ENCODE measurements around the gene HMX3.

Gene HMX3

GRCh38 chr10:123109466-123109865 lies 26.3 kb upstream of the HMX3 start:
- Histone ChIP-seq H3K4me1 (ENCODE audit: control insufficient read depth, insufficient read depth, low read length) (no peaks in the 10 kb centered on the region), H3K4me3 (ENCODE audit: low read length) (no peak overlapping the region), H3K27ac (ENCODE audit: low read depth, low read length) (no peak overlapping the region), H3K9ac (ENCODE audit: low read length) (no peak overlapping the region), H3K36me3 (ENCODE audit: control insufficient read depth, insufficient read depth, low read length) (no peaks in the 10 kb centered on the region), H3K27me3 (ENCODE audit: control insufficient read depth, insufficient read depth, low read length) (peaks cover 3% of the 10 kb centered on the region)

DNA sequence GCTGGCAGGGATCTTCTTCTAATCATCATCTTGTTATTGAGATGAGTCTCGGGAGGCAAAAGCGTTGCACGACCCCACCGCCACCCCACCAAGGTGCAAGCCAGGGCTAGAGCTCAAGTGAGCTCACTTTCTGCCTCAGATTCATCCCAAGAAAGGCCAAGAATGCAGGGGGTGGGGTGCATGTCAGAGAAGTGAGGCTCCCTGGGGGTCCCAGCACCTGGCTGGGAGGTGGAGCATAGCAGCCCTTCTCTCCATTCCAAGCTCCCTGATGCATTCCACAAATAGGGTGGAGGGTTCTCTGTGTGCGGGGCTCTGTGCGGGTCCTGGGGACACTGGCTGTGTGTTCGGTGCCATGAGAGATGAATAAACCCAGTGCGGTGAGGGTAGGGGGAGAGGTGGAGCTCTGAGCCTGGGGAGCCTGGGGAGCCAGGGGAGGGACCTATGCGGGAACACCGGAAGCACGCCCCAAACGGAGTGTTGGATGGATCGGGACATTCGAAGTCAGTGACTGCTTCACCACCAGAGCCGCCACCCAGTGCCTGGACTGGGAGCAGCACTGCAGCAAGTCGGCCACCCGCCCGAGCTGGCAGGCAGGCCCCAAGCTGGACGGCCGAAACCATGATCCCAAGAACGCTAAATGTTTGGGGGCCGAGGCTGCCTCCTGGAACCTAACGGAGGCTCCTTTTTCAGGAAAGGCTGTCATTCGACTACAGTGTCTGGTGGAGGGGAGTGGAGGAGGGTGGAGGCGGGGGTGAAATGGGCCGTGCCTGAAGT lies 17.9 kb upstream of the HMX3 start:
- Histone ChIP-seq H3K36me3 (ENCODE audit: control insufficient read depth, insufficient read depth, low read length) (no peaks in the 10 kb centered on the region), H3K9ac (ENCODE audit: low read length) (no peak overlapping the region), H3K27me3 (ENCODE audit: control insufficient read depth, insufficient read depth, low read length) (peaks cover 5% of the 10 kb centered on the region), H3K4me1 (ENCODE audit: control insufficient read depth, insufficient read depth, low read length) (no peaks in the 10 kb centered on the region), H3K27ac (ENCODE audit: low read depth, low read length) (no peak overlapping the region), H3K4me3 (ENCODE audit: low read length) (no peak overlapping the region)

GRCh38 chr10:123119081-123119480 lies 16.7 kb upstream of the HMX3 start:
- no peak overlapping the region for H3K9ac ChIP-seq (ENCODE audit: low read length)
- H3K4me1 ChIP-seq (ENCODE audit: control insufficient read depth, insufficient read depth, low read length), result no peaks in the 10 kb centered on the region
- no peak overlapping the region for H3K4me3 ChIP-seq (ENCODE audit: low read length)
- H3K36me3 ChIP-seq (ENCODE audit: control insufficient read depth, insufficient read depth, low read length), result no peaks in the 10 kb centered on the region
- H3K27me3 ChIP-seq (ENCODE audit: control insufficient read depth, insufficient read depth, low read length), result peaks cover 5% of the 10 kb centered on the region
- H3K27ac ChIP-seq (ENCODE audit: low read depth, low read length), result no peak overlapping the region

GRCh38 chr10:123126246-123126645 lies 9.5 kb upstream of the HMX3 start:
- Histone ChIP-seq H3K27ac (ENCODE audit: low read depth, low read length) (no peak overlapping the region), H3K9ac (ENCODE audit: low read length) (no peak overlapping the region), H3K4me1 (ENCODE audit: control insufficient read depth, insufficient read depth, low read length) (no peaks in the 10 kb centered on the region), H3K36me3 (ENCODE audit: control insufficient read depth, insufficient read depth, low read length) (no peaks in the 10 kb centered on the region), H3K4me3 (ENCODE audit: low read length) (no peak overlapping the region), H3K27me3 (ENCODE audit: control insufficient read depth, insufficient read depth, low read length) (peaks cover 15% of the 10 kb centered on the region)

GRCh38 chr10:123129618-123130271 lies 6.0 kb upstream of the HMX3 start:
- Histone ChIP-seq H3K27me3 (ENCODE audit: control insufficient read depth, insufficient read depth, low read length) (peaks cover 38% of the 10 kb centered on the region), H3K36me3 (ENCODE audit: control insufficient read depth, insufficient read depth, low read length) (no peaks in the 10 kb centered on the region), H3K4me3 (ENCODE audit: low read length) (no peak overlapping the region), H3K9ac (ENCODE audit: low read length) (no peak overlapping the region), H3K4me1 (ENCODE audit: control insufficient read depth, insufficient read depth, low read length) (peaks cover 7% of the 10 kb centered on the region), H3K27ac (ENCODE audit: low read depth, low read length) (no peak overlapping the region)

GRCh38 chr10:123132576-123133477 lies 2.9 kb upstream of the HMX3 start:
- Histone ChIP-seq H3K36me3 (ENCODE audit: control insufficient read depth, insufficient read depth, low read length) (no peaks in the 10 kb centered on the region), H3K4me1 (ENCODE audit: control insufficient read depth, insufficient read depth, low read length) (peaks cover 7% of the 10 kb centered on the region), H3K9ac (ENCODE audit: low read length) (no peak overlapping the region), H3K27ac (ENCODE audit: low read depth, low read length) (no peak overlapping the region), H3K27me3 (ENCODE audit: control insufficient read depth, insufficient read depth, low read length) (peaks cover 56% of the 10 kb centered on the region), H3K4me3 (ENCODE audit: low read length) (peak overlapping the region; percentile 26)

- H3K27me3 ChIP-seq (ENCODE audit: control insufficient read depth, insufficient read depth, low read length), result peaks cover 61% of the 10 kb centered on the region
Measured at GRCh38 chr10:123133541-123134342, 2.0 kb upstream of the HMX3 start.

DNA sequence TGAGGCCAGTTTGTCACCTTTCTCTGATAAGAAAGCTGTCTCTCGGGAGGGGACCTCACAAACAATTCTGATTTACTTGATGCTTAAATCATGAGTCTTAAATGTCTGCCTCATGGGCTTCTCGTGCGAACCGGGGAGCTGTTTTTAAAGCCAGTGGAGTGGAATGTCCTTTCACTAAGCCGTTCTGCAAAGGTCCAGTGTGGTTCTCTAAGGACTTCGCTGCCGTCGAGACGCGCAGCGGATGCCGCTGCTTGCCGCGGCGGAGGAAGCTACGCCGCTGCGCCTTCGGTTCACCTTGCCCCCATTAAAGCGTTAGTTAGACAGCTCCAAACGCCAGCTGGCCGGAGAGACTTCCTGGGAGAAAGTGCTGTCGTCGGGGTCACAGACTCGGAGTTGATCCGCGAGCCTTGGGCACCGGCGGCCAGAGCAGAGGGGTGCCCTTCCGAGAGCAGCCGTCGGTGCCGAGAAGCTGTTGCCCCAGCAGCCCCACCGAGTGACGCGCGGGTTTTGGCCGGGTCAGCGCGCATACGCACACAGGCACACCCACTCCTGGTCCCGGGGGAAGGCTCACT lies 1.3 kb upstream of the HMX3 start:
- H3K9ac ChIP-seq (ENCODE audit: low read length), result no peak overlapping the region
- no peak overlapping the region for H3K27ac ChIP-seq (ENCODE audit: low read depth, low read length)
- no peak overlapping the region for H3K4me3 ChIP-seq (ENCODE audit: low read length)
- H3K4me1 ChIP-seq (ENCODE audit: control insufficient read depth, insufficient read depth, low read length), result peaks cover 7% of the 10 kb centered on the region
- no peaks in the 10 kb centered on the region for H3K36me3 ChIP-seq (ENCODE audit: control insufficient read depth, insufficient read depth, low read length)
- peaks cover 63% of the 10 kb centered on the region for H3K27me3 ChIP-seq (ENCODE audit: control insufficient read depth, insufficient read depth, low read length)

More at GRCh38 chr10:123133541-123134342, 2.0 kb upstream of the HMX3 start:
- Histone ChIP-seq H3K36me3 (ENCODE audit: control insufficient read depth, insufficient read depth, low read length) (no peaks in the 10 kb centered on the region), H3K27ac (ENCODE audit: low read depth, low read length) (no peak overlapping the region), H3K4me1 (ENCODE audit: control insufficient read depth, insufficient read depth, low read length) (peaks cover 7% of the 10 kb centered on the region), H3K4me3 (ENCODE audit: low read length) (no peak overlapping the region), H3K9ac (ENCODE audit: low read length) (no peak overlapping the region)

DNA sequence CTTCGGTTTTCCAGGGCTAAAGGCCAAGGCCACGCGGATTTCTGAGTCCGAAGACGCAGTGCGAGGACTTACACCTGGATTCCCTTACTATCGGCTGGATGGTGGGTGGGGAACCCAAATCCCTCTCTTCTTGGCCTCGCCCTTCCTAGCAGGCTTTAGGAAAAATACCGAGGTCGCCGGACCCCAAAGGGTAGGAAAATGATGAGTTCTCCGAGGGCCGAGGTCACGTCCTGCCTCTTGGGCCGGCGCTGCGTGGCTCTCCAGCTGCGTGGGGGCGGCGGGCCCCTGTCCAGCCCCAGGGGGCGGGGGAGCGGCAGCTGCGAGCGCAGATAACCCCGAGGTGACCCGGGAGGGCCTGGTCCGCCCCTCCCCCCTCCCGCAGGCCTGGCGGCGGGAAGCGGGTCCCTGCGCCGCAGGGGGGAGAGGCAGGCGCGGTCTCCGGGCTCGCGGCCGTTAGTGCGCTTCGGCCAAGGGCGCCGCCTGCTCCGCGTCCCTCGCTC lies 805 bp upstream of the HMX3 start:
- H3K4me1 ChIP-seq (ENCODE audit: control insufficient read depth, insufficient read depth, low read length), result peaks cover 7% of the 10 kb centered on the region
- peak overlapping the region; percentile 35 for H3K4me3 ChIP-seq (ENCODE audit: low read length)

DNA sequence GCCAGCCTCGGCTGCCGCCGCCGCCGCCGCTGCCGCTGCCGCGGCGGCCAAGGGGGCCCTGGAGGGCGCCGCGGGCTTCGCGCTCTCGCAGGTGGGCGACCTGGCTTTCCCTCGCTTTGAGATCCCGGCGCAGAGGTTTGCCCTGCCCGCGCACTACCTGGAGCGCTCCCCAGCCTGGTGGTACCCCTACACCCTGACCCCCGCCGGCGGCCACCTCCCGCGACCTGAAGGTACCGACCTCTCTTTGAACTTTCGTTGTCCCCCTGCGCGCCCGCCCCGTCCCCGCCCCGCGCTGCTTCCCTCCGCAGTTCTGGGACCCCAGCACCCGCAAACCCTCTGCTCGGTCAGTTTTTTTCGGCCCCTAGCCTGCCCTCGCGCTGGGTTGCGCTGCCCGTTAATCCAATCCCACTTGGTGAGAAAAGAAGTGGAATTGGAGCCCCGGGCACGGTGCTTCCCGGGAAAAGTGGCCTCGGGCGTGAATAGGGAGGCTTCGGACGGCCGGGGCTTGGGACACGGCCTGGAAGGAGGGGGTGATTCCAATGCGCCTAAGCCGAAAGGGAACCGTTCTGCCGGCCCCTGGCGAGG lies 543 bp downstream of the HMX3 start:
- no peak overlapping the region for H3K9ac ChIP-seq (ENCODE audit: low read length)
- H3K27ac ChIP-seq (ENCODE audit: low read depth, low read length), result no peak overlapping the region
- no peak overlapping the region for H3K4me3 ChIP-seq (ENCODE audit: low read length)
- H3K27me3 ChIP-seq (ENCODE audit: control insufficient read depth, insufficient read depth, low read length), result peaks cover 76% of the 10 kb centered on the region
- H3K4me1 ChIP-seq (ENCODE audit: control insufficient read depth, insufficient read depth, low read length), result peaks cover 7% of the 10 kb centered on the region
- H3K36me3 ChIP-seq (ENCODE audit: control insufficient read depth, insufficient read depth, low read length), result no peaks in the 10 kb centered on the region

More for the DNA sequence above, 805 bp upstream of the HMX3 start:
- Histone ChIP-seq H3K36me3 (ENCODE audit: control insufficient read depth, insufficient read depth, low read length) (no peaks in the 10 kb centered on the region), H3K9ac (ENCODE audit: low read length) (no peak overlapping the region), H3K27me3 (ENCODE audit: control insufficient read depth, insufficient read depth, low read length) (peaks cover 63% of the 10 kb centered on the region), H3K27ac (ENCODE audit: low read depth, low read length) (no peak overlapping the region)
